GM18526 (cell line): ENCODE results near the gene TYW1.

Experiments used
- POLR2A ChIP-seq: IDR thresholded peaks from 3 replicates; pipeline ENCODE4 v1.6.1; 2011; ENCODE audit not compliant: insufficient read length; ENCODE audit errors: extremely low read depth

TYW1 gene

GRCh38 chr7:66995050-66995776, 1.4 kb upstream of the TYW1 start, which contains the start of gene SBDS:
Gene SBDS (minus strand): TSS chr7:66995586. CDS start chr7:66995417, 169 bp downstream.
- peak; percentile 80 for TF ChIP-seq POLR2A

GRCh38 chr7:67006965-67007364, 10.3 kb downstream of the TYW1 start:
- no peak for TF ChIP-seq POLR2A

- TF ChIP-seq POLR2A = no peak
Observed at GRCh38 chr7:67008260-67008659, 11.6 kb downstream of the TYW1 start.

GRCh38 chr7:67018940-67019339, 22.3 kb downstream of the TYW1 start:
- no peak for TF ChIP-seq POLR2A

GRCh38 chr7:67019562-67020390, 23.1 kb downstream of the TYW1 start:
- no peak for TF ChIP-seq POLR2A

GRCh38 chr7:67021260-67021659, 24.6 kb downstream of the TYW1 start:
- TF ChIP-seq POLR2A = no peak

GRCh38 chr7:67022511-67022910, 25.9 kb downstream of the TYW1 start:
- TF ChIP-seq POLR2A = no peak

- no peak for TF ChIP-seq POLR2A
Observed at GRCh38 chr7:67033251-67033650, 36.6 kb downstream of the TYW1 start.

- TF ChIP-seq POLR2A = no peak
Observed at GRCh38 chr7:67045496-67045995, 48.9 kb downstream of the TYW1 start.

- no peak for TF ChIP-seq POLR2A
Observed at GRCh38 chr7:67056683-67057082, 60.0 kb downstream of the TYW1 start.

- TF ChIP-seq POLR2A = no peak
Observed at GRCh38 chr7:67100956-67101361, 104.3 kb downstream of the TYW1 start.

- no peak for TF ChIP-seq POLR2A
Observed at GRCh38 chr7:67105377-67105776, 108.7 kb downstream of the TYW1 start.

GRCh38 chr7:67206452-67206851, 209.8 kb downstream of the TYW1 start:
- TF ChIP-seq POLR2A = no peak

GRCh38 chr7:67209256-67209655, 212.6 kb downstream of the TYW1 start:
- no peak for TF ChIP-seq POLR2A

GRCh38 chr7:67210567-67210966, 213.9 kb downstream of the TYW1 start:
- no peak for TF ChIP-seq POLR2A

GRCh38 chr7:67251986-67252558, 255.4 kb downstream of the TYW1 start:
- no peak for TF ChIP-seq POLR2A
